ENCODE results near the gene POLD2.

Gene POLD2

GRCh38 chr7:44087911-44088838, 35.2 kb downstream of the POLD2 start:
- TF ChIP-seq FOXP2 (optimal IDR thresholded peaks at IDR 0.05; ENCODE audit: borderline replicate concordance, extremely low read depth, extremely low read length, insufficient read depth) (peak; percentile 12), POLR2AphosphoS5 (IDR thresholded peaks at IDR 0.05; ENCODE audit: low read depth, low read length) (no peak; the same call in none of the 2 replicates)

DNA sequence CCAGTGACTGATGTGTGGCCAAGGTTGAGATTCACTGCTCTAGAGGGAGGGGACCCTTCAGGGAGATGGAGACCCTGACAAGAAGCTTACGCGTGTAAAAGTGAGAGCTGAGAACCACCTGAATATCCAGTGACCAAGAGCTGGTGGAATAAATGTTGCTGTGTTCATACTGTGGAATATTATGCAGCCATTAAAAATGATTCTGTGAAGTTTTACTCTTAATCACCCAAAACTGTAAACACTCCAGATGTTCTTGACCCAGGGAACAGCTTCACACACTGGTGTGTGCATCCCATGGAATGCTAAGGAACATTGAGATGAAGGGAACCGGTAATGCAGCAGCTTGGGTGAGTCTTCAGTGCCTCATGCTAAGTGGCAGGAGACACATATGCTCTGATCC, 36.7 kb downstream of the POLD2 start:
- TF ChIP-seq, protein P1, sequence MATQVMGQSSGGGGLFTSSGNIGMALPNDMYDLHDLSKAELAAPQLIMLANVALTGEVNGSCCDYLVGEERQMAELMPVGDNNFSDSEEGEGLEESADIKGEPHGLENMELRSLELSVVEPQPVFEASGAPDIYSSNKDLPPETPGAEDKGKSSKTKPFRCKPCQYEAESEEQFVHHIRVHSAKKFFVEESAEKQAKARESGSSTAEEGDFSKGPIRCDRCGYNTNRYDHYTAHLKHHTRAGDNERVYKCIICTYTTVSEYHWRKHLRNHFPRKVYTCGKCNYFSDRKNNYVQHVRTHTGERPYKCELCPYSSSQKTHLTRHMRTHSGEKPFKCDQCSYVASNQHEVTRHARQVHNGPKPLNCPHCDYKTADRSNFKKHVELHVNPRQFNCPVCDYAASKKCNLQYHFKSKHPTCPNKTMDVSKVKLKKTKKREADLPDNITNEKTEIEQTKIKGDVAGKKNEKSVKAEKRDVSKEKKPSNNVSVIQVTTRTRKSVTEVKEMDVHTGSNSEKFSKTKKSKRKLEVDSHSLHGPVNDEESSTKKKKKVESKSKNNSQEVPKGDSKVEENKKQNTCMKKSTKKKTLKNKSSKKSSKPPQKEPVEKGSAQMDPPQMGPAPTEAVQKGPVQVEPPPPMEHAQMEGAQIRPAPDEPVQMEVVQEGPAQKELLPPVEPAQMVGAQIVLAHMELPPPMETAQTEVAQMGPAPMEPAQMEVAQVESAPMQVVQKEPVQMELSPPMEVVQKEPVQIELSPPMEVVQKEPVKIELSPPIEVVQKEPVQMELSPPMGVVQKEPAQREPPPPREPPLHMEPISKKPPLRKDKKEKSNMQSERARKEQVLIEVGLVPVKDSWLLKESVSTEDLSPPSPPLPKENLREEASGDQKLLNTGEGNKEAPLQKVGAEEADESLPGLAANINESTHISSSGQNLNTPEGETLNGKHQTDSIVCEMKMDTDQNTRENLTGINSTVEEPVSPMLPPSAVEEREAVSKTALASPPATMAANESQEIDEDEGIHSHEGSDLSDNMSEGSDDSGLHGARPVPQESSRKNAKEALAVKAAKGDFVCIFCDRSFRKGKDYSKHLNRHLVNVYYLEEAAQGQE (IDR thresholded peaks at IDR 0.05; ENCODE audit: insufficient read depth in 1 of 2, low read depth in 2 of 2, low read length in 2 of 2), result no peak
- TF ChIP-seq TAF1 (IDR thresholded peaks at IDR 0.05; ENCODE audit: borderline replicate concordance, insufficient read depth, low read length) (no peak), POLR2AphosphoS5 (IDR thresholded peaks at IDR 0.05; ENCODE audit: low read depth, low read length) (no peak), FOXP2 (optimal IDR thresholded peaks at IDR 0.05; ENCODE audit: borderline replicate concordance, extremely low read depth, extremely low read length, insufficient read depth) (no peak), SIN3A (IDR thresholded peaks at IDR 0.05; ENCODE audit: borderline replicate concordance, insufficient read depth, low read length) (no peak)

- TF ChIP-seq SIN3A (IDR thresholded peaks at IDR 0.05; ENCODE audit: borderline replicate concordance, insufficient read depth, low read length), result no peak
- TF ChIP-seq FOXP2 (optimal IDR thresholded peaks at IDR 0.05; ENCODE audit: borderline replicate concordance, extremely low read depth, extremely low read length, insufficient read depth), result no peak
- no peak for TF ChIP-seq TAF1 (IDR thresholded peaks at IDR 0.05; ENCODE audit: borderline replicate concordance, insufficient read depth, low read length)
- TF ChIP-seq, protein P1 (IDR thresholded peaks at IDR 0.05; ENCODE audit: insufficient read depth in 1 of 2, low read depth in 2 of 2, low read length in 2 of 2), result no peak
- TF ChIP-seq POLR2AphosphoS5 (IDR thresholded peaks at IDR 0.05; ENCODE audit: low read depth, low read length), result no peak
Observed at GRCh38 chr7:44085546-44085945, 37.8 kb downstream of the POLD2 start.

GRCh38 chr7:44084701-44085100, 38.6 kb downstream of the POLD2 start:
- TF ChIP-seq TAF1 (IDR thresholded peaks at IDR 0.05; ENCODE audit: borderline replicate concordance, insufficient read depth, low read length) (no peak), FOXP2 (optimal IDR thresholded peaks at IDR 0.05; ENCODE audit: borderline replicate concordance, extremely low read depth, extremely low read length, insufficient read depth) (no peak), POLR2AphosphoS5 (IDR thresholded peaks at IDR 0.05; ENCODE audit: low read depth, low read length) (no peak)
- TF ChIP-seq, protein P1 (IDR thresholded peaks at IDR 0.05; ENCODE audit: insufficient read depth in 1 of 2, low read depth in 2 of 2, low read length in 2 of 2), result no peak

DNA sequence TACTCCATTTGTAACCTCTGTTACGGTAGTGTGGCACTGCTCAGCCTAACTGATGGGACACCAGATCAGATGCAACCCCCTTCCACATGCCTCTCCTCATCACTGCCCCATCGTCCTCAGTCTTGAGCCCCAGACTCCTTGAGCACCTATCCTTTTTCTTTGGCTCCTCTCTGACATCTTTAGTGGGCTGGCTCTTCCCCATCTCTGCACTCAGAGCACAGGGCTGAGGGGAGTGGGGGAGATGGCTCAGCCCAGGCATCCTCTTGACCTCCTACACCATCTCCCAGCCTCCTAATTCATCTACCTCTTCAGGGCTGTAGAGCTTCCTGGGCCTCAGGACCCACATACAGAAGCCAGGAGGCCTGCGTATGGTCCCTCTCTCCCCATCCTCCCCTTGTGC, 39.6 kb downstream of the POLD2 start:
- TF ChIP-seq POLR2AphosphoS5 (IDR thresholded peaks at IDR 0.05; ENCODE audit: low read depth, low read length), result no peak

- TF ChIP-seq FOXP2 (optimal IDR thresholded peaks at IDR 0.05; ENCODE audit: borderline replicate concordance, extremely low read depth, extremely low read length, insufficient read depth) (peak; percentile 51), POLR2AphosphoS5 (IDR thresholded peaks at IDR 0.05; ENCODE audit: low read depth, low read length) (peak; percentile 55), SIN3A (IDR thresholded peaks at IDR 0.05; ENCODE audit: borderline replicate concordance, insufficient read depth, low read length) (0 out of 2 replicates have a peak, but pooled peaks have one; percentile 31), TAF1 (IDR thresholded peaks at IDR 0.05; ENCODE audit: borderline replicate concordance, insufficient read depth, low read length) (no peak)
Observed at GRCh38 chr7:44082541-44083207, 40.7 kb downstream of the POLD2 start.
